NCI-H146 (cell line): Measurements from ENCODE around the gene NLRP9.
"Not testable (repeated sequence)": the region's sequence is repeated elsewhere in the genome, so short reads cannot be mapped to it uniquely, and the experiment has no call there.

Source experiments
- DNase-seq: peaks from one replicate; lab custom pipeline; 2025; lab: John Stamatoyannopoulos, UW

NLRP9 gene

GRCh38 chr19:55738302-55738701 lies at the start of gene NLRP9:
TSS of gene NLRP9 (minus strand) at chr19:55738402. CDS start at chr19:55738374, 28 bp downstream.
- no peak for DNase-seq

GRCh38 chr19:55781112-55781511 lies 42.9 kb upstream of the NLRP9 start:
- no peak for DNase-seq

GRCh38 chr19:55778331-55778730 lies 40.1 kb upstream of the NLRP9 start:
- no peak for DNase-seq

GRCh38 chr19:55777528-55777927 lies 39.3 kb upstream of the NLRP9 start:
- DNase-seq, result no peak

GRCh38 chr19:55769632-55770031 lies 31.4 kb upstream of the NLRP9 start:
- DNase-seq, result not testable (repeated sequence)

GRCh38 chr19:55768818-55769217 lies 30.6 kb upstream of the NLRP9 start, which contains the start of gene RFPL4AL1:
TSS of gene RFPL4AL1 (plus strand) at chr19:55769118. CDS start at chr19:55771805, 2,687 bp downstream.
- not testable (repeated sequence) for DNase-seq

GRCh38 chr19:55766466-55766865 lies 28.3 kb upstream of the NLRP9 start:
- DNase-seq, result no peak

- not testable (repeated sequence) for DNase-seq
These were observed 20.6 kb upstream of the NLRP9 start, which contains the start of gene RFPL4A for GRCh38 chr19:55758797-55759196. TSS of gene RFPL4A (plus strand) at chr19:55759097. CDS start at chr19:55761801, 2,704 bp downstream.

- DNase-seq, result not testable (repeated sequence)
These were observed 18.6 kb upstream of the NLRP9 start for GRCh38 chr19:55756808-55757207.

- no peak for DNase-seq
These were observed 15.2 kb upstream of the NLRP9 start for GRCh38 chr19:55753401-55753800.

GRCh38 chr19:55750715-55751114 lies 12.5 kb upstream of the NLRP9 start:
- DNase-seq, result no peak

- not testable (repeated sequence) for DNase-seq
These were observed 7.8 kb downstream of the NLRP9 start for GRCh38 chr19:55730378-55730777.

- DNase-seq, result no peak
These were observed 14.7 kb downstream of the NLRP9 start for GRCh38 chr19:55723491-55723890.

- no peak for DNase-seq
These were observed 17.4 kb downstream of the NLRP9 start for GRCh38 chr19:55720801-55721200.

- DNase-seq, result no peak
These were observed 17.9 kb downstream of the NLRP9 start for GRCh38 chr19:55720214-55720746.

GRCh38 chr19:55717879-55718711 lies 20.1 kb downstream of the NLRP9 start:
- not testable (repeated sequence) for DNase-seq

GRCh38 chr19:55717251-55717650 lies 21.0 kb downstream of the NLRP9 start:
- no peak for DNase-seq

- peak; percentile 43 for DNase-seq
These were observed 21.7 kb downstream of the NLRP9 start for GRCh38 chr19:55716531-55716930.

GRCh38 chr19:55712804-55713631 lies 25.2 kb downstream of the NLRP9 start:
- no peak for DNase-seq

GRCh38 chr19:55711719-55712118 lies 26.5 kb downstream of the NLRP9 start:
- DNase-seq, result no peak

- no peak for DNase-seq
These were observed 32.2 kb downstream of the NLRP9 start for GRCh38 chr19:55705972-55706371.

GRCh38 chr19:55704494-55705245 lies 33.5 kb downstream of the NLRP9 start:
- no peak for DNase-seq
